HepG2 (cell line): ENCODE data around the gene CTNNBIP1. TPM values are rescaled to one million over a fixed set of nuclear protein-coding genes. Genes with fewer than 3 reads are reported as not detected.
A peak's percentile ranks its signal among the peaks of the same experiment; 100 is the strongest.

Source experiments
- AKAP8 ChIP-seq: sonication (generic); formaldehyde crosslinking; IDR thresholded peaks from 2 replicates; pipeline ENCODE4 v1.5.1; 2020; ENCODE audit warnings: mild to moderate bottlenecking, missing genetic modification reagents
- ATF7-NPFF ChIP-seq: sonication (generic); formaldehyde crosslinking; IDR thresholded peaks from 2 replicates; pipeline ENCODE4 v1.8.1; 2023; ENCODE audit warnings: mild to moderate bottlenecking, low read depth, missing genetic modification reagents, moderate library complexity
- CC2D1A ChIP-seq: sonication (generic); formaldehyde crosslinking; IDR thresholded peaks from 2 replicates; pipeline ENCODE4 v1.8.1; 2023; ENCODE audit warnings: mild to moderate bottlenecking, missing genetic modification reagents
- CREM ChIP-seq, 2 experiments: sonication (generic) in 1 of 2; formaldehyde crosslinking in 1 of 2; IDR thresholded peaks; 2 replicates each; pipeline versions ENCODE4 v1.4.0 to v1.6.1; 2016 to 2020; ENCODE audit warnings: antibody characterized with exemption in 1 of 2, mild to moderate bottlenecking in 1 of 2, missing genetic modification reagents in 1 of 2
- DMAP1 ChIP-seq: IDR thresholded peaks from 2 replicates; pipeline ENCODE4 v1.6.1; 2016
- ELF1 ChIP-seq: sonication (generic); formaldehyde crosslinking; IDR thresholded peaks from 2 replicates; pipeline ENCODE4 v1.4.0; 2020; ENCODE audit warnings: missing genetic modification reagents
- HOXD1 ChIP-seq: sonication (generic); formaldehyde crosslinking; IDR thresholded peaks from 2 replicates; pipeline ENCODE4 v1.5.0; 2020; ENCODE audit warnings: missing genetic modification reagents
- NAIF1 ChIP-seq: sonication (generic); formaldehyde crosslinking; IDR thresholded peaks from 2 replicates; pipeline ENCODE4 v1.5.0; 2020; ENCODE audit warnings: mild to moderate bottlenecking, missing genetic modification reagents, borderline replicate concordance
- NFAT5 ChIP-seq: sonication (generic); formaldehyde crosslinking; IDR thresholded peaks from 2 replicates; pipeline ENCODE4 v1.4.0; 2020; ENCODE audit warnings: missing genetic modification reagents
- PITX1 ChIP-seq: sonication (generic); formaldehyde crosslinking; IDR thresholded peaks from 2 replicates; pipeline ENCODE4 v1.5.1; 2020; ENCODE audit warnings: mild to moderate bottlenecking, missing genetic modification reagents
- POGK ChIP-seq: sonication (generic); formaldehyde crosslinking; conservative IDR thresholded peaks from 2 replicates; pipeline ENCODE4 v1.8.0; 2022; ENCODE audit warnings: mild to moderate bottlenecking, moderate library complexity, missing genetic modification reagents
- XBP1 ChIP-seq: sonication (generic); formaldehyde crosslinking; IDR thresholded peaks from 2 replicates; pipeline ENCODE4 v1.5.0; 2020; ENCODE audit warnings: missing genetic modification reagents
- ZFP37 ChIP-seq: sonication (generic); formaldehyde crosslinking; IDR thresholded peaks from 2 replicates; pipeline ENCODE4 v1.4.0; 2020; ENCODE audit warnings: missing genetic modification reagents, borderline replicate concordance
- ZNF101 ChIP-seq: sonication (generic); formaldehyde crosslinking; IDR thresholded peaks from 2 replicates; pipeline ENCODE4 v1.4.0; 2020; ENCODE audit warnings: mild to moderate bottlenecking, low read depth, missing genetic modification reagents, borderline replicate concordance
- ZNF296 ChIP-seq: sonication (generic); formaldehyde crosslinking; conservative IDR thresholded peaks from 2 replicates; pipeline ENCODE4 v1.5.0; 2020; ENCODE audit warnings: mild to moderate bottlenecking, missing genetic modification reagents
- ZNF367 ChIP-seq: sonication (generic); formaldehyde crosslinking; IDR thresholded peaks from 2 replicates; pipeline ENCODE4 v1.4.0; 2020; ENCODE audit warnings: missing genetic modification reagents, borderline replicate concordance
- polyA plus RNA-seq, 8 experiments: library from polyadenylated mRNA; depleted of rRNA in 3 of 8; stranded (reverse) in 7 of 8; unstranded in 1 of 8; fragments of >200 nt; fragmentation: Illumina TruSeq in 4 of 8; extraction: Trizol in 4 of 8; gene quantifications; 2 replicates each; pipeline versions ENCODE4 v1.2.1 to v1.2.3, GENCODE V29; 2011 to 2016; ENCODE audit warnings: low read depth in 4 of 8, missing spikeins in 1 of 8, mixed read lengths in 1 of 8; ENCODE audit not compliant: insufficient read depth in 1 of 8
- total RNA-seq, 5 experiments: library from RNA; depleted of rRNA; stranded (reverse); fragments of >200 nt; fragmentation: Illumina TruSeq; extraction: Trizol; gene quantifications; 2 replicates each; pipeline ENCODE4 v1.2.3, GENCODE V29; 2016; ENCODE audit warnings: low read depth in 1 of 5
- TF ChIP-seq, protein P1 (sequence below): sonication (generic); formaldehyde crosslinking; IDR thresholded peaks from 2 replicates; pipeline ENCODE4 v1.4.0; 2020; ENCODE audit warnings: mild to moderate bottlenecking, missing genetic modification reagents
- TF ChIP-seq, protein P2 (sequence below): sonication (generic); formaldehyde crosslinking; IDR thresholded peaks from 2 replicates; pipeline ENCODE4 v1.8.1; 2022; ENCODE audit warnings: low read depth, mild to moderate bottlenecking, missing genetic modification reagents

Gene CTNNBIP1
- total and polyA plus RNA-seq, 2 of the 13 experiments (the other 11 are each of a cell fraction or from before 2014, with no cell fraction given): 71.7 to 83.0 TPM

DNA sequence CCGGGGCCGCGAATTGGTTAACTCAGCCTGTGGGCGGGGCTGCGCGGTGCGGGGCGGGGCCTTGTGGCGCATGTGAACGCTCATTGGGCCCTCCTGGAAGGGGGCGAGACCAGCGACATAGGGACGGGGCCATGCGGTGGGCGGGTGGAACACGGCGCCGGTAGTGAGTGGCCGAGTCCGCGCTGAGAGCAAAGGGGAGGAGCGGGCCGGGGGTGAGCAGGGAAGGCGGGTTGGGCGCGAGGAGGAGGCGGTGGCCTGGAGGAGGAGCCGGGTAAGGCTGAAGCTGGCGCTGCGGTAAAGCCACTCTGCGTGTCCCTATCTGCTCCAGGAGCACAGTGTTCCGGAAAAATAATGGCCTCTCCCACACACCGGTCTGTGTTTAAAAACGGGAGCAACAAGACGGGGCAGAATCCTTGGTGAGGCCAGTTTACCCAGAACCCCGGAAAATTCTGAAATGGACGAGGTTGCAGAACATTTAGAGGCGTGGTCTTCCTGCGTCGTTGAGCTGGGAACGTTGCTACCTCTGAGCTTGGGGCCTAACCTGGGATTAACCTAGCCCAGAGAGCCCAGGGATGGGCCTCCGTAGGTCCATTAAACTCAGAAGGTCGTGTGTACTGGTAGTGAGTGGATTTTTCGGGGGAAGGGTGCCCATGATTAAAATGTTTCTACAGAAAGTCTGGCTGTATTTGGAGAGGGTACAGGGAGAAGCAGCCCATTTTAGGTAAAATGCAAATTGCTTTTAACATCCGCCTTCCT is 532 bp upstream of the CTNNBIP1 start (continued):
- TF ChIP-seq NFAT5 (CRISPR knock-in tag): 0 out of 2 replicates have a peak, but pooled peaks have one; percentile 51
- TF ChIP-seq AKAP8: 0 out of 2 replicates have a peak, but pooled peaks have one; percentile 35
- peak; percentile 71; the same call in 1 of the 2 replicates for TF ChIP-seq ATF7-NPFF (CRISPR knock-in tag)
- peak; percentile 43; the same call in 1 of the 2 replicates for TF ChIP-seq ELF1 (CRISPR knock-in tag)
- TF ChIP-seq ZNF367 (CRISPR knock-in tag): peak; percentile 78; the same call in 1 of the 2 replicates
- TF ChIP-seq ZFP37 (CRISPR knock-in tag): 0 out of 2 replicates have a peak, but pooled peaks have one; percentile 28
- no peak for TF ChIP-seq ZNF296 (CRISPR knock-in tag)
- no peak for TF ChIP-seq CC2D1A (CRISPR knock-in tag)
- TF ChIP-seq, protein P1, sequence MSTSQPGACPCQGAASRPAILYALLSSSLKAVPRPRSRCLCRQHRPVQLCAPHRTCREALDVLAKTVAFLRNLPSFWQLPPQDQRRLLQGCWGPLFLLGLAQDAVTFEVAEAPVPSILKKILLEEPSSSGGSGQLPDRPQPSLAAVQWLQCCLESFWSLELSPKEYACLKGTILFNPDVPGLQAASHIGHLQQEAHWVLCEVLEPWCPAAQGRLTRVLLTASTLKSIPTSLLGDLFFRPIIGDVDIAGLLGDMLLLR (CRISPR knock-in tag): 0 out of 2 replicates have a peak, but pooled peaks have one; percentile 71
- TF ChIP-seq, protein P2, sequence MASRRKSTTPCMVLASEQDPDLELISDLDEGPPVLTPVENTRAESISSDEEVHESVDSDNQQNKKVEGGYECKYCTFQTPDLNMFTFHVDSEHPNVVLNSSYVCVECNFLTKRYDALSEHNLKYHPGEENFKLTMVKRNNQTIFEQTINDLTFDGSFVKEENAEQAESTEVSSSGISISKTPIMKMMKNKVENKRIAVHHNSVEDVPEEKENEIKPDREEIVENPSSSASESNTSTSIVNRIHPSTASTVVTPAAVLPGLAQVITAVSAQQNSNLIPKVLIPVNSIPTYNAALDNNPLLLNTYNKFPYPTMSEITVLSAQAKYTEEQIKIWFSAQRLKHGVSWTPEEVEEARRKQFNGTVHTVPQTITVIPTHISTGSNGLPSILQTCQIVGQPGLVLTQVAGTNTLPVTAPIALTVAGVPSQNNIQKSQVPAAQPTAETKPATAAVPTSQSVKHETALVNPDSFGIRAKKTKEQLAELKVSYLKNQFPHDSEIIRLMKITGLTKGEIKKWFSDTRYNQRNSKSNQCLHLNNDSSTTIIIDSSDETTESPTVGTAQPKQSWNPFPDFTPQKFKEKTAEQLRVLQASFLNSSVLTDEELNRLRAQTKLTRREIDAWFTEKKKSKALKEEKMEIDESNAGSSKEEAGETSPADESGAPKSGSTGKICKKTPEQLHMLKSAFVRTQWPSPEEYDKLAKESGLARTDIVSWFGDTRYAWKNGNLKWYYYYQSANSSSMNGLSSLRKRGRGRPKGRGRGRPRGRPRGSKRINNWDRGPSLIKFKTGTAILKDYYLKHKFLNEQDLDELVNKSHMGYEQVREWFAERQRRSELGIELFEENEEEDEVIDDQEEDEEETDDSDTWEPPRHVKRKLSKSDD (CRISPR knock-in tag): 0 out of 2 replicates have a peak, but pooled peaks have one; percentile 33
- TF ChIP-seq POGK: peak; percentile 59; the same call in 1 of the 2 replicates
- TF ChIP-seq ZNF101 (CRISPR knock-in tag): no peak
- TF ChIP-seq NAIF1 (CRISPR knock-in tag): peak; percentile 32; the same call in 1 of the 2 replicates
- 0 out of 2 replicates have a peak, but pooled peaks have one; percentile 15 for TF ChIP-seq CREM (IDR thresholded peaks at IDR 0.05)
- TF ChIP-seq CREM (CRISPR knock-in tag; IDR thresholded peaks at IDR 0.05): no peak
- 0 out of 2 replicates have a peak, but pooled peaks have one; percentile 26 for TF ChIP-seq DMAP1 (CRISPR knock-in tag)
- TF ChIP-seq HOXD1: peak; percentile 56
- peak; percentile 80 for TF ChIP-seq PITX1 (CRISPR knock-in tag)
- no peak for TF ChIP-seq XBP1 (CRISPR knock-in tag)
